AG04449 (cell line): ENCODE data around the gene PAX6.

Experiments used
- CTCF ChIA-PET: fragments of 350-600 bp; formaldehyde crosslinking; extraction: SDS; loops from one replicate; lab custom pipeline; 2021; ENCODE audit warnings: antibody characterized with exemption; lab: Yijun Ruan, JAX
- POLR2A ChIA-PET: fragments of 400-600, 350-600 bp; formaldehyde crosslinking; extraction: SDS; loops from one replicate; lab custom pipeline; 2020; ENCODE audit warnings: antibody characterized with exemption, inconsistent platforms; lab: Yijun Ruan, JAX
- DNase-seq: peaks from one replicate; pipeline ENCODE4 v3.0.0-alpha.2; 2010; ENCODE audit warnings: low read depth, low spot score
- H3K4me3 ChIP-seq: 2 replicates; pipeline ENCODE4 v1.5.1; 2011; ENCODE audit warnings: low read depth, mild to moderate bottlenecking, control low read depth, low read length
- CTCF ChIP-seq: IDR thresholded peaks from one replicate; pipeline ENCODE4 v1.5.1; 2011; ENCODE audit warnings: mild to moderate bottlenecking, moderate library complexity, low read length, control low read depth, inconsistent platforms; ENCODE audit not compliant: insufficient read depth; ENCODE audit errors: missing control alignments

PAX6 gene

GRCh38 chr11:31767066-31767465, 44.1 kb downstream of the PAX6 start:
- TF ChIP-seq CTCF: no peak
- no peak overlapping the region for H3K4me3 ChIP-seq
- ChIA-PET CTCF (no interaction called here), POLR2A (no interaction called here)
- DNase-seq: no peak

GRCh38 chr11:31764766-31765165, 46.4 kb downstream of the PAX6 start:
- no peak overlapping the region for H3K4me3 ChIP-seq
- TF ChIP-seq CTCF: no peak
- DNase-seq: no peak
- CTCF ChIA-PET: interaction anchor here (1.0 kb wide), 1 partner anchor 35 kb away, joined by 3 read pairs; no protein-coding TSS in a partner anchor
- POLR2A ChIA-PET: no interaction called here

- ChIA-PET CTCF (interaction anchor here (1.0 kb wide), 1 partner anchor 35 kb away, joined by 3 read pairs; no protein-coding TSS in a partner anchor), POLR2A (no interaction called here)
- DNase-seq: no peak
- no peak for TF ChIP-seq CTCF
- H3K4me3 ChIP-seq: no peak overlapping the region
Measured at GRCh38 chr11:31764261-31764660, 46.9 kb downstream of the PAX6 start.

- DNase-seq: no peak
- ChIA-PET POLR2A (no interaction called here), CTCF (no interaction called here)
- no peak for TF ChIP-seq CTCF
- no peak overlapping the region for H3K4me3 ChIP-seq
Measured at GRCh38 chr11:31763296-31763695, 47.8 kb downstream of the PAX6 start.

- ChIA-PET POLR2A (no interaction called here), CTCF (no interaction called here)
- DNase-seq: no peak
- no peak overlapping the region for H3K4me3 ChIP-seq
- no peak for TF ChIP-seq CTCF
Measured at GRCh38 chr11:31761636-31762035, 49.5 kb downstream of the PAX6 start.

- CTCF ChIA-PET: no interaction called here
Measured at GRCh38 chr11:31757260-31757835, 53.8 kb downstream of the PAX6 start.

More at GRCh38 chr11:31757260-31757835, 53.8 kb downstream of the PAX6 start:
- DNase-seq: no peak
- POLR2A ChIA-PET: no interaction called here
- TF ChIP-seq CTCF: no peak
- H3K4me3 ChIP-seq: no peak overlapping the region
